Loucy (cell line): ENCODE data around the gene HPSE.

ENCODE experiments used
- H2AFZ ChIP-seq: fragments of 200-600 bp; sonication (generic); 2 replicates; pipeline ENCODE4 v1.6.0; 2016; ENCODE audit warnings: antibody characterized with exemption, mild to moderate bottlenecking, low read length, moderate library complexity
- H3F3A ChIP-seq: fragments of 200-600 bp; 2 replicates; pipeline ENCODE4 v1.6.0; 2016; ENCODE audit warnings: antibody characterized with exemption, low read depth, mild to moderate bottlenecking
- H3K27me3 ChIP-seq: fragments of 200-600 bp; sonication (generic); 2 replicates; pipeline ENCODE4 v1.6.1; 2014; ENCODE audit warnings: low read length, mild to moderate bottlenecking; ENCODE audit not compliant: insufficient read depth, poor library complexity, severe bottlenecking
- H3K36me3 ChIP-seq: fragments of 200-600 bp; sonication (generic); 2 replicates; pipeline ENCODE4 v1.6.1; 2016; ENCODE audit warnings: low read length; ENCODE audit not compliant: insufficient read depth
- H3K4me1 ChIP-seq: fragments of 200-600 bp; sonication (generic); 2 replicates; pipeline ENCODE4 v1.5.1; 2014; ENCODE audit warnings: low read length, mild to moderate bottlenecking; ENCODE audit not compliant: insufficient read depth, poor library complexity, severe bottlenecking
- H3K4me2 ChIP-seq: fragments of 200-600 bp; sonication (generic); 2 replicates; pipeline ENCODE4 v1.6.0; 2014; ENCODE audit warnings: antibody characterized with exemption, low read length, low read depth, mild to moderate bottlenecking; ENCODE audit not compliant: poor library complexity, severe bottlenecking
- H3K4me3 ChIP-seq: fragments of 200-600 bp; sonication (generic); 2 replicates; pipeline ENCODE4 v1.5.1; 2014; ENCODE audit warnings: low read length, mild to moderate bottlenecking, mixed read lengths; ENCODE audit not compliant: poor library complexity, severe bottlenecking
- H3K79me2 ChIP-seq: fragments of 200-600 bp; sonication (generic); 2 replicates; pipeline ENCODE4 v1.6.1; 2014; ENCODE audit warnings: low read length; ENCODE audit not compliant: insufficient read depth
- H3K9ac ChIP-seq: fragments of 200-600 bp; sonication (generic); 2 replicates; pipeline ENCODE4 v1.6.0; 2014; ENCODE audit warnings: mild to moderate bottlenecking, low read depth, low read length, moderate library complexity; ENCODE audit not compliant: poor library complexity, severe bottlenecking
- H3K9me2 ChIP-seq: fragments of 200-600 bp; sonication (generic); replicated peaks from 2 replicates; pipeline ENCODE4 v1.6.1; 2016; ENCODE audit warnings: low read depth, low read length, mixed read lengths
- H3K9me3 ChIP-seq: fragments of 200-600 bp; sonication (generic); 2 replicates; pipeline ENCODE4 v1.6.1; 2014; ENCODE audit warnings: mild to moderate bottlenecking, antibody characterized with exemption, low read length, low read depth; ENCODE audit not compliant: insufficient read depth
- H4K20me1 ChIP-seq: fragments of 200-600 bp; sonication (generic); 2 replicates; pipeline ENCODE4 v1.6.0; 2014; ENCODE audit warnings: antibody characterized with exemption, low read length, mild to moderate bottlenecking; ENCODE audit not compliant: insufficient read depth, poor library complexity, severe bottlenecking
- EZH2phosphoT487 ChIP-seq: fragments of 200-600 bp; IDR thresholded peaks from 2 replicates; pipeline ENCODE4 v1.6.1; 2018; ENCODE audit warnings: antibody characterized with exemption, mild to moderate bottlenecking, moderate library complexity, borderline replicate concordance
- TF ChIP-seq, protein P1 (sequence below): fragments of 200-600 bp; sonication (generic); conservative IDR thresholded peaks from 2 replicates; pipeline ENCODE4 v1.5.1; 2014; ENCODE audit warnings: mild to moderate bottlenecking, antibody characterized with exemption, low read length

Gene HPSE

GRCh38 chr4:83318666-83319065, 16.0 kb downstream of the HPSE start:
- Histone ChIP-seq H3K4me1 (peaks cover 23% of the 10 kb centered on the region), H3K36me3 (no peaks in the 10 kb centered on the region), H3F3A (no peaks in the 10 kb centered on the region), H3K9me2 (no peaks in the 10 kb centered on the region), H3K27me3 (no peaks in the 10 kb centered on the region), H3K4me3 (no peak overlapping the region), H3K9me3 (no peaks in the 10 kb centered on the region), H3K79me2 (no peaks in the 10 kb centered on the region), H3K9ac (no peak overlapping the region), H3K4me2 (no peak overlapping the region), H4K20me1 (no peaks in the 10 kb centered on the region), H2AFZ (no peak overlapping the region)
- TF ChIP-seq, protein P1, sequence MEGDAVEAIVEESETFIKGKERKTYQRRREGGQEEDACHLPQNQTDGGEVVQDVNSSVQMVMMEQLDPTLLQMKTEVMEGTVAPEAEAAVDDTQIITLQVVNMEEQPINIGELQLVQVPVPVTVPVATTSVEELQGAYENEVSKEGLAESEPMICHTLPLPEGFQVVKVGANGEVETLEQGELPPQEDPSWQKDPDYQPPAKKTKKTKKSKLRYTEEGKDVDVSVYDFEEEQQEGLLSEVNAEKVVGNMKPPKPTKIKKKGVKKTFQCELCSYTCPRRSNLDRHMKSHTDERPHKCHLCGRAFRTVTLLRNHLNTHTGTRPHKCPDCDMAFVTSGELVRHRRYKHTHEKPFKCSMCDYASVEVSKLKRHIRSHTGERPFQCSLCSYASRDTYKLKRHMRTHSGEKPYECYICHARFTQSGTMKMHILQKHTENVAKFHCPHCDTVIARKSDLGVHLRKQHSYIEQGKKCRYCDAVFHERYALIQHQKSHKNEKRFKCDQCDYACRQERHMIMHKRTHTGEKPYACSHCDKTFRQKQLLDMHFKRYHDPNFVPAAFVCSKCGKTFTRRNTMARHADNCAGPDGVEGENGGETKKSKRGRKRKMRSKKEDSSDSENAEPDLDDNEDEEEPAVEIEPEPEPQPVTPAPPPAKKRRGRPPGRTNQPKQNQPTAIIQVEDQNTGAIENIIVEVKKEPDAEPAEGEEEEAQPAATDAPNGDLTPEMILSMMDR, result no peak
- no peak for TF ChIP-seq EZH2phosphoT487

DNA sequence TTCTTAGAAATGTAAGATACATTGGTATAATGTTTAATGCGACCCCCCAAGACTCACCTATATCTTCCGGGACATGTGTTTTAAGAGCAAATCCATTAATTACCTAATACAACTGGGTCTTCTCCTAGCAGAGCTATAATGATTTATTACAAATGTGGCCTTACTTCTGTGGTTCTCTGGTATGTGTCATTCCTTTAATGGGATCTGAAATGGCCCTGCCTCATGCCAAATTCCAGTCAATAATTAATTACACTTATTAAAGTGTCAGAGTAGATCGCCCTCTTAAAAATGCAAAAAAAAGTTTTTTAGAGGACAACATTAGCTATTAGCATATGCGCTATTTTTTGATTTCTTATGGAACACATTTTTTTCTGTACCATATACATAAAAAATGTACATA, 17.0 kb downstream of the HPSE start:
- Histone ChIP-seq H4K20me1 (no peaks in the 10 kb centered on the region), H3K4me3 (no peak overlapping the region), H3K4me1 (peaks cover 23% of the 10 kb centered on the region), H3K79me2 (no peaks in the 10 kb centered on the region), H3K27me3 (no peaks in the 10 kb centered on the region), H3K4me2 (no peak overlapping the region), H3K9ac (no peak overlapping the region), H3F3A (no peaks in the 10 kb centered on the region), H3K9me2 (no peaks in the 10 kb centered on the region), H3K36me3 (no peaks in the 10 kb centered on the region), H3K9me3 (no peaks in the 10 kb centered on the region), H2AFZ (no peak overlapping the region)
- no peak for TF ChIP-seq EZH2phosphoT487
- TF ChIP-seq, protein P1, result no peak

DNA sequence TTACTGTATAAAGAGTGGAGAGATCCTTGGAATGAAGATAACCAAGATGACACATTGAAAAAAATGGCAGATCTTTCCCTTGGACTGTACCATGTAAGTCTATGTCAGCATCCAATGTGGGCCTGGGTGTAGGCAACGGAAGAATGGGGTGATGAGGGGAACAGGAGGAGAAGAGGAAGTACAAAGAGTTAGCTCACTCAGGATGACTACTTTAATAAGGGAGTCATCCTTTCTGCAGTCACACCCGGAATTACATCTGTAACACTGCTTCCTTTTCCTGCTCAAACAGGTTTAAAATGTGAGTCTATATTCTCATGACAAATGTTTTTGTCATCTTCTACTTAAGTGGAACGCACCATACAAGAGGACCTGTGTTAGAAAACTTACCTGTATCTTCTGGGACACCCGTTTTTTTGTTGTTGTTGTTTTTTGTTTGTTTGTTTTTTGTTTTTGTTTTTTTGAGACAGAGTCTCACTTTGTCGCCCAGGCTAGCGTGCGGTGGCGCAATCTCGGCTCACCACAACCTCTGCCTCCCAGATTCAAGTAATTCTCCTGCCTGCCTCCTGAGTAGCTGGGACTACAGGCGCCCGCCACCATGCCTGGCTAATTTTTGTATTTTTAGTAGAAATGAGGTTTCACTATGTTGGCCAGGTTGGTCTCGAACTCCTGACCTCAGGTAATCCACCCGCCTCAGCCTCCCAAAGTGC, 18.0 kb downstream of the HPSE start:
- Histone ChIP-seq H2AFZ (no peak overlapping the region), H3K36me3 (no peaks in the 10 kb centered on the region), H3K9me3 (no peaks in the 10 kb centered on the region), H3K4me3 (no peak overlapping the region), H3K4me2 (no peak overlapping the region), H3K9ac (no peak overlapping the region), H3K27me3 (no peaks in the 10 kb centered on the region), H3K79me2 (no peaks in the 10 kb centered on the region), H3F3A (no peaks in the 10 kb centered on the region), H4K20me1 (no peaks in the 10 kb centered on the region), H3K4me1 (peaks cover 20% of the 10 kb centered on the region), H3K9me2 (no peaks in the 10 kb centered on the region)
- no peak for TF ChIP-seq EZH2phosphoT487
- TF ChIP-seq, protein P1, result no peak
